Measurements from ENCODE around the gene BDNF. TPM values are rescaled to one million over a fixed set of nuclear protein-coding genes. Genes with fewer than 3 reads are reported as not detected.

BDNF gene
- total and polyA plus RNA-seq, 4 donors = 0.03 to 0.28 (median 0.07) TPM

DNA sequence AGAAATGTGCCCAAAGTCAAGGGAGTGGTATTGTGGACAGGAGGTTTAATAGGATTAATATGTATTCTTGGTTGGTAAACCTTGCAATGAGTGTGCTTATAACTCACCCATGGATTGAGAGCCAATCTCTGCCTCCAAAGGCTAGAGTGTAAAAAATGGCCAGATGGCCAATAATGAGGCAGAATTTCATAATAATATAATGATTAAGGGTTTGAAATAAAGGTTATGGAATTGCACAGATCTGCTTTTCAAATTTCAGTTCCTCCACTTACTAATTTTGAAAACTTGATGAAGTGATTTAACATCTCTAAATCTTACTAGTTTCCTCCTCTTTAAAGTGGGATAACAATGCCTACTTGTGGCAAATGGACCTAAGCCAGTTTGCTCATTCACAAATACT lies 94.8 kb downstream of the BDNF start:
- no peaks in the 10 kb centered on the region for H3K9me3 ChIP-seq (ENCODE audit: control insufficient read depth in 4 of 4, low read length in 3 of 4)
- H3K4me1 ChIP-seq (ENCODE audit: control insufficient read depth in 4 of 4, insufficient read depth in 4 of 4, low read length in 3 of 4) = no peaks in the 10 kb centered on the region
- no peaks in the 10 kb centered on the region for H3K36me3 ChIP-seq (ENCODE audit: control insufficient read depth in 4 of 4, insufficient read depth in 3 of 4, low read depth in 1 of 4, low read length in 3 of 4)
- H3K27ac ChIP-seq (ENCODE audit: low read depth in 1 of 2, low read length in 2 of 2) = no peak overlapping the region
- no peaks in the 10 kb centered on the region for H3K27me3 ChIP-seq (ENCODE audit: control insufficient read depth in 4 of 4, insufficient read depth in 4 of 4, low read length in 3 of 4)
- TF ChIP-seq, protein P1, sequence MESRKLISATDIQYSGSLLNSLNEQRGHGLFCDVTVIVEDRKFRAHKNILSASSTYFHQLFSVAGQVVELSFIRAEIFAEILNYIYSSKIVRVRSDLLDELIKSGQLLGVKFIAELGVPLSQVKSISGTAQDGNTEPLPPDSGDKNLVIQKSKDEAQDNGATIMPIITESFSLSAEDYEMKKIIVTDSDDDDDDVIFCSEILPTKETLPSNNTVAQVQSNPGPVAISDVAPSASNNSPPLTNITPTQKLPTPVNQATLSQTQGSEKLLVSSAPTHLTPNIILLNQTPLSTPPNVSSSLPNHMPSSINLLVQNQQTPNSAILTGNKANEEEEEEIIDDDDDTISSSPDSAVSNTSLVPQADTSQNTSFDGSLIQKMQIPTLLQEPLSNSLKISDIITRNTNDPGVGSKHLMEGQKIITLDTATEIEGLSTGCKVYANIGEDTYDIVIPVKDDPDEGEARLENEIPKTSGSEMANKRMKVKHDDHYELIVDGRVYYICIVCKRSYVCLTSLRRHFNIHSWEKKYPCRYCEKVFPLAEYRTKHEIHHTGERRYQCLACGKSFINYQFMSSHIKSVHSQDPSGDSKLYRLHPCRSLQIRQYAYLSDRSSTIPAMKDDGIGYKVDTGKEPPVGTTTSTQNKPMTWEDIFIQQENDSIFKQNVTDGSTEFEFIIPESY (IDR thresholded peaks at IDR 0.05) = no peak
- no peak overlapping the region for H3K4me3 ChIP-seq (ENCODE audit: low read depth in 1 of 3, low read length in 3 of 3)
- no peak for DNase-seq (ENCODE audit: low spot score)
- no peak overlapping the region for H3K9ac ChIP-seq (ENCODE audit: low read depth in 1 of 2, low read length in 2 of 2)

Other genes with a start within 250 kb of the BDNF start
- gene LGR4, start 227.7 kb downstream of the BDNF start, total RNA-seq = 10 to 100 TPM; 64.7 to 95.3 TPM
- gene LGR4, start 227.7 kb downstream of the BDNF start, polyA plus RNA-seq = 10 to 100 TPM; 13.7 to 20.4 TPM
- gene LIN7C, start 193.7 kb downstream of the BDNF start, total RNA-seq = 10 to 100 TPM; 37.7 to 43.7 TPM
- gene LIN7C, start 193.7 kb downstream of the BDNF start, polyA plus RNA-seq = 10 to 100 TPM in 1 of 2 donors, 1 to 10 TPM in 1; 5.2 to 14.0 TPM

Measured in liver (tissue), 9 donors.